Psoas muscle (tissue), 8 donors: ENCODE data around the gene POLN. TPM values are rescaled to one million over a fixed set of nuclear protein-coding genes. Genes with fewer than 3 reads are reported as not detected.

Experiments used
- ATAC-seq, 4 donors: fragments of 200-7000 bp; cut with Tn5 transposase; one replicate each; pipeline ENCODE4 v1.9.1; 2020; ENCODE audit warnings: moderate library complexity in 3 of 4, mild to moderate bottlenecking in 2 of 4
- DNase-seq, 2 donors: peaks; one replicate each; pipeline ENCODE4 v3.0.0-alpha.2; 2020
- H3K27ac ChIP-seq: fragments of 200-600 bp; one replicate; pipeline ENCODE4 v1.8.0; 2022
- H3K27me3 ChIP-seq, 3 donors: fragments of 200-600 bp in 1 of 3; one replicate each; pipeline versions ENCODE4 v1.6.1 to v1.8.0; 2013 to 2022; ENCODE audit warnings: low read length in 2 of 3, mild to moderate bottlenecking in 2 of 3, moderate library complexity in 1 of 3; ENCODE audit not compliant: insufficient read depth in 3 of 3
- H3K36me3 ChIP-seq, 2 donors: fragments of 200-600 bp in 1 of 2; one replicate each; pipeline versions ENCODE4 v1.6.1 to v1.8.0; 2013 to 2022; ENCODE audit warnings: low read depth in 1 of 2, mild to moderate bottlenecking in 1 of 2, moderate library complexity in 1 of 2; ENCODE audit not compliant: insufficient read depth in 1 of 2
- H3K4me1 ChIP-seq: fragments of 200-600 bp; one replicate; pipeline ENCODE4 v1.8.0; 2022
- H3K4me3 ChIP-seq: fragments of 200-600 bp; one replicate; pipeline ENCODE4 v1.8.0; 2022; ENCODE audit warnings: mild to moderate bottlenecking
- H3K9me3 ChIP-seq: fragments of 200-600 bp; one replicate; pipeline ENCODE4 v1.8.0; 2022
- WGBS, 3 donors: extraction: QIAGEN DNeasy Blood & Tissue Kit; methylation state at CpG; one replicate each; pipeline versions ENCODE4 v1.1.6 to v1.1.7; 2013; 5-methylcytosine and 5-hydroxymethylcytosine counted together
- intact Hi-C, 2 donors: fragments of 100-400 bp; cut with DNase I; formaldehyde crosslinking; loops; one replicate each; pipeline versions ENCODE4 v1.11.0 to v1.14.2; 2022
- polyA plus RNA-seq, 3 donors: library from polyadenylated mRNA; stranded (reverse); fragments of 200-250 nt; gene quantifications; one replicate each; pipeline ENCODE4 v1.2.3, GENCODE V29; 2013
- total RNA-seq, 4 donors: library from RNA; stranded (reverse); fragmentation: NEBNext Ultra II Directional in 2 of 4; extraction: Animal tissue kit (Norgen Biotek cat#: 25700) in 2 of 4; gene quantifications; one replicate each; pipeline versions ENCODE4 v1.2.1 to v1.2.4, GENCODE V29; 2021 to 2023
- TF ChIP-seq, protein P1 (sequence below): fragments of 200-600 bp; IDR thresholded peaks from one replicate; pipeline ENCODE4 v1.8.0; 2022; ENCODE audit warnings: antibody characterized with exemption
- donor health status: healthy with polysubstance abuse.
- donor health status: DM: no; HTN: no; CAD: no; lungs with moderate emphysema.
- donor health status: Bipolar disorder and iron deficiency.
- donor health status: healthy.
- donor health status: DM: yes; HTN: yes; CAD: no.
- donor health status: DM: no; HTN: no; CAD: no.
- donor health status: DM: no; HTN: no; CAD: no.
- donor health status: DM: yes; HTN: yes; CAD: no.

POLN gene
- total and polyA plus RNA-seq, 7 donors = 0.44 to 3.0 (median 0.95) TPM

DNA sequence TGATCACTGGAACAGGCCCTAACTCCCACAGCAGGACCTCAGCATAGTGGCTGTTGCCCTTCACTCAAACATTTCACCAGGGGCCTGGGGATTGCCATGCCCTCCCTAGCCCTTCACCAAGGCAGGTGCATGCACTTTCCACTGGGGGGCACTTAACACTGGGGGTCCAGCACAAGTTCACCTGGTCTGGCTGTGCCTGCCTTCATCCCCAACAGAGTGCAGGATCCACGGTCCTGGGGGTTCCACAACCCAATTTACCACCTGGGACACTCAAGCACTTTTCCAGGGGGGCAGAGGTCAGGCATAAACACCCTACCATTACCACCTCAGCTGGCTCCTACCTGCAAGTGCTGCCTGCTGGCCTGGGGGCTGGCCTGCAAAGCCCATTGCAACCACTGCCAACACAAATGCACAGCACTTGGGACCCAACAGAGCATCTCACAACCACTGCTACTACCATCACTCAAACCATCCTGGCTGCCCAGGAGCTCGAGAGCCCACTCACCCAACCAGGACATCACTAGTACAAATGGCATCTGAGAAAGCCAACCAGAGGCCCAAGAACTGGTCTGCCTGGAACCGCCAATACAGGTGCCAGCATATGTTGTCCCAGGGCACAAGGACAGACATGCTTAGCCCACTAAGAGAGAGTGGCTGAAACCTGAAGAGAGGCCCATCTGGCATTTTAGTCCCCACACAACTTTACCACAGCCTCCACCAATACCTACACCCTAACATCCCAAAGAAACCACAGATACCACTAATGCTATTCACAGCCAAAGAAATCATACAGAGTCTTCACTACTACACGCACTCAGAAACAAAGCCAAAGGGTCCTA, 139.7 kb downstream of the POLN start:
- 76 to 85% (median 82%) methylated on average over 4 of the region's 4 CpGs for WGBS, 3 donors

GRCh38 chr4:2101346-2102044, 140.4 kb downstream of the POLN start:
- Histone ChIP-seq H3K9me3 (peaks cover 14% of the 10 kb centered on the region), H3K4me3 (no peak overlapping the region), H3K27me3 (no peaks in the 10 kb centered on the region), H3K27ac (no peak overlapping the region), H3K36me3 (no peaks in the 10 kb centered on the region), H3K4me1 (no peaks in the 10 kb centered on the region)
- TF ChIP-seq, protein P1, sequence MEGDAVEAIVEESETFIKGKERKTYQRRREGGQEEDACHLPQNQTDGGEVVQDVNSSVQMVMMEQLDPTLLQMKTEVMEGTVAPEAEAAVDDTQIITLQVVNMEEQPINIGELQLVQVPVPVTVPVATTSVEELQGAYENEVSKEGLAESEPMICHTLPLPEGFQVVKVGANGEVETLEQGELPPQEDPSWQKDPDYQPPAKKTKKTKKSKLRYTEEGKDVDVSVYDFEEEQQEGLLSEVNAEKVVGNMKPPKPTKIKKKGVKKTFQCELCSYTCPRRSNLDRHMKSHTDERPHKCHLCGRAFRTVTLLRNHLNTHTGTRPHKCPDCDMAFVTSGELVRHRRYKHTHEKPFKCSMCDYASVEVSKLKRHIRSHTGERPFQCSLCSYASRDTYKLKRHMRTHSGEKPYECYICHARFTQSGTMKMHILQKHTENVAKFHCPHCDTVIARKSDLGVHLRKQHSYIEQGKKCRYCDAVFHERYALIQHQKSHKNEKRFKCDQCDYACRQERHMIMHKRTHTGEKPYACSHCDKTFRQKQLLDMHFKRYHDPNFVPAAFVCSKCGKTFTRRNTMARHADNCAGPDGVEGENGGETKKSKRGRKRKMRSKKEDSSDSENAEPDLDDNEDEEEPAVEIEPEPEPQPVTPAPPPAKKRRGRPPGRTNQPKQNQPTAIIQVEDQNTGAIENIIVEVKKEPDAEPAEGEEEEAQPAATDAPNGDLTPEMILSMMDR = no peak
- intact Hi-C loops = no loop called here
- 75 to 77% (median 75%) methylated on average over 7 of the region's 7 CpGs for WGBS, 3 donors
- ATAC-seq (no peak), DNase-seq (no peak)

More for the DNA sequence above, 139.7 kb downstream of the POLN start:
- TF ChIP-seq, protein P1 = no peak
- H3K27ac ChIP-seq = no peak overlapping the region
- intact Hi-C loops = no loop called here
- no peaks in the 10 kb centered on the region for H3K27me3 ChIP-seq
- ATAC-seq (no peak), DNase-seq (no peak)
- H3K4me1 ChIP-seq = no peaks in the 10 kb centered on the region
- peaks cover 14% of the 10 kb centered on the region for H3K9me3 ChIP-seq
- no peaks in the 10 kb centered on the region for H3K36me3 ChIP-seq
- H3K4me3 ChIP-seq = no peak overlapping the region

DNA sequence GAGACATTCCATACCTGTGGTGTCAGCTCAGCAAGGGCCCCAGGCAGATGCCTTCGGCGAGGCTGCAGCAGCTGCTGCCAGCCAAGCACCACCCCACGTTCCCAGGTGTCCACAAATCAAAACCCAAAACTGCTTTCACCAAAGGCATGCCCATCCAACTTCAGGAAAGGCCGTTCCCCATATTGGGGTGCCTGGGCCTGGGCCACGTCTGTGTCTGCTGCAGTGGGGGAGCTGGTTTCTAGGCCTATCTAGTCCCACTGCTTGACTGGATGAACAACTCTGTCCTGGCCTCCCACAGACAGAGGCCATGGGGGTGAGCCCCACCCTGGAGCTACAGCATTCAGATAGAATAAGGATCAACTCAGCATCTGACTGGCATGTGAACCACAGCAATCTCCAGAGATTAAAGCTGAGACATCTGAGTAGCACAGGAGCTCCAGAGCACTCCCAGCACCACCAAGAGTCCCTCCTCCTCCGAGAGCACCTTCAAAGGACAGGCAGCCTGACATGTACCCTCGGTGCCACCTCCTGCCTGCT, 145.8 kb downstream of the POLN start:
- TF ChIP-seq, protein P1 = no peak
- Histone ChIP-seq H3K27ac (no peak overlapping the region), H3K27me3 (no peaks in the 10 kb centered on the region), H3K9me3 (no peaks in the 10 kb centered on the region), H3K36me3 (no peaks in the 10 kb centered on the region), H3K4me3 (no peak overlapping the region), H3K4me1 (no peaks in the 10 kb centered on the region)
- ATAC-seq (no peak), DNase-seq (no peak)
- intact Hi-C loops = no loop called here
- WGBS, 3 donors = 84 to 89% (median 87%) methylated on average over 7 of the region's 7 CpGs

GRCh38 chr4:2095236-2096072, 146.5 kb downstream of the POLN start:
- H3K27me3 ChIP-seq = no peaks in the 10 kb centered on the region
- no peaks in the 10 kb centered on the region for H3K9me3 ChIP-seq
- H3K4me1 ChIP-seq = no peaks in the 10 kb centered on the region
- ATAC-seq = no peak
- intact Hi-C loops = no loop called here
- 93 to 95% (median 93%) methylated on average over 16 of the region's 16 CpGs for WGBS, 3 donors
- no peak overlapping the region for H3K4me3 ChIP-seq
- TF ChIP-seq, protein P1 = no peak
- no peak overlapping the region for H3K27ac ChIP-seq
- no peak for DNase-seq
- H3K36me3 ChIP-seq = no peaks in the 10 kb centered on the region
